Measurements from ENCODE around the gene ARMC5.

The ARMC5 gene

GRCh38 chr16:31504159-31504558 is 44.9 kb downstream of the ARMC5 start:
- DNase-seq = no peak

GRCh38 chr16:31505483-31505882 is 46.2 kb downstream of the ARMC5 start:
- DNase-seq = no peak

GRCh38 chr16:31507617-31507928 is 48.3 kb downstream of the ARMC5 start:
- no peak for DNase-seq

GRCh38 chr16:31507929-31508705 is 48.8 kb downstream of the ARMC5 start, which contains the start of gene RUSF1:
TSS of gene RUSF1 (minus strand) at chr16:31508391. CDS start at chr16:31508373, 18 bp downstream.
- peak; percentile 39 for DNase-seq

GRCh38 chr16:31508706-31509195 is 49.5 kb downstream of the ARMC5 start:
- no peak for DNase-seq

- no peak for DNase-seq
Observed at GRCh38 chr16:31513126-31513525, 53.8 kb downstream of the ARMC5 start.

- DNase-seq = no peak
Observed at GRCh38 chr16:31513884-31514283, 54.6 kb downstream of the ARMC5 start.
